Measurements from ENCODE around the gene TOGARAM1.

GRCh38 chr14:45068396-45068795 lies 106.4 kb downstream of the TOGARAM1 start:
- TF ChIP-seq CTCF (IDR thresholded peaks at IDR 0.05; ENCODE audit: low read length) (no peak), EZH2 (IDR thresholded peaks at IDR 0.05; ENCODE audit: borderline replicate concordance, low read length) (no peak)

Data from OCI-LY1 (cell line).